ENCODE data around the gene LCLAT1. TPM values are rescaled to one million over a fixed set of nuclear protein-coding genes. Genes with fewer than 3 reads are reported as not detected.

Gene LCLAT1
- total RNA-seq, 2 experiments from 2014 or later, result 9.2 to 19.6 TPM

- no peaks in the 10 kb centered on the region for H3K79me2 ChIP-seq (ENCODE audit: insufficient read depth, low read depth, low read length)
- H2AFZ ChIP-seq (ENCODE audit: low read length), result no peak overlapping the region
- TF ChIP-seq CTCF (conservative IDR thresholded peaks at IDR 0.05; ENCODE audit: low read length) (no peak), EZH2phosphoT487 (IDR thresholded peaks at IDR 0.05; ENCODE audit: borderline replicate concordance, low read depth, low read length) (no peak)
- H3K9me2 ChIP-seq (ENCODE audit: insufficient read depth, low read length), result no peaks in the 10 kb centered on the region
- no peak for DNase-seq (ENCODE audit: low spot score)
- ChIA-PET POLR2A (interaction anchor here (0.9 kb wide), 1 partner anchor 52 kb away, joined by 3 read pairs; no protein-coding TSS in a partner anchor), CTCF (ENCODE audit: unreplicated experiment) (no interaction called here)
- H3K9me3 ChIP-seq (ENCODE audit: low read length), result no peaks in the 10 kb centered on the region
- H3K4me1 ChIP-seq (ENCODE audit: insufficient read depth, low read length, poor library complexity, severe bottlenecking), result peaks cover 8% of the 10 kb centered on the region
- intact Hi-C loops (cut with micrococcal nuclease; ENCODE audit: unreplicated experiment), result no loop called here
- H3K4me2 ChIP-seq (ENCODE audit: low read length), result no peak overlapping the region
- no peaks in the 10 kb centered on the region for H3K36me3 ChIP-seq (ENCODE audit: insufficient read depth, low read length)
- no peak overlapping the region for H3K4me3 ChIP-seq (ENCODE audit: low read depth, low read length, poor library complexity, severe bottlenecking)
- H3K27ac ChIP-seq (ENCODE audit: low read depth, low read length, poor library complexity, severe bottlenecking), result no peak overlapping the region
- H4K20me1 ChIP-seq (ENCODE audit: insufficient read depth, low read length), result no peaks in the 10 kb centered on the region
- no TSS peak for BruUV-seq (replicated peaks)
Measured at GRCh38 chr2:30684026-30684425, 237.0 kb downstream of the LCLAT1 start.

- H3K9me3 ChIP-seq (ENCODE audit: low read length), result no peaks in the 10 kb centered on the region
- H3K27ac ChIP-seq (ENCODE audit: low read depth, low read length, poor library complexity, severe bottlenecking), result no peak overlapping the region
- no TSS peak for BruUV-seq (replicated peaks)
- CTCF ChIA-PET (ENCODE audit: unreplicated experiment), result no interaction called here
- intact Hi-C loops (cut with micrococcal nuclease; ENCODE audit: unreplicated experiment), result no loop called here
- no peaks in the 10 kb centered on the region for H3K79me2 ChIP-seq (ENCODE audit: insufficient read depth, low read depth, low read length)
- no peak overlapping the region for H2AFZ ChIP-seq (ENCODE audit: low read length)
- no peaks in the 10 kb centered on the region for H4K20me1 ChIP-seq (ENCODE audit: insufficient read depth, low read length)
- POLR2A ChIA-PET, result no interaction called here
- no peak for DNase-seq (ENCODE audit: low spot score)
- no peaks in the 10 kb centered on the region for H3K9me2 ChIP-seq (ENCODE audit: insufficient read depth, low read length)
- H3K4me3 ChIP-seq (ENCODE audit: low read depth, low read length, poor library complexity, severe bottlenecking), result no peak overlapping the region
- H3K4me1 ChIP-seq (ENCODE audit: insufficient read depth, low read length, poor library complexity, severe bottlenecking), result peaks cover 8% of the 10 kb centered on the region
- H3K36me3 ChIP-seq (ENCODE audit: insufficient read depth, low read length), result no peaks in the 10 kb centered on the region
- no peak for TF ChIP-seq EZH2phosphoT487 (IDR thresholded peaks at IDR 0.05; ENCODE audit: borderline replicate concordance, low read depth, low read length)
- TF ChIP-seq CTCF (conservative IDR thresholded peaks at IDR 0.05; ENCODE audit: low read length), result no peak
- H3K4me2 ChIP-seq (ENCODE audit: low read length), result no peak overlapping the region
Measured at GRCh38 chr2:30684516-30684915, 237.5 kb downstream of the LCLAT1 start.

- H3K27ac ChIP-seq (ENCODE audit: low read depth, low read length, poor library complexity, severe bottlenecking), result no peak overlapping the region
- H3K9me3 ChIP-seq (ENCODE audit: low read length), result no peaks in the 10 kb centered on the region
- DNase-seq (ENCODE audit: low spot score), result no peak
- H3K36me3 ChIP-seq (ENCODE audit: insufficient read depth, low read length), result no peaks in the 10 kb centered on the region
- ChIA-PET POLR2A (no interaction called here), CTCF (ENCODE audit: unreplicated experiment) (interaction anchor here (2.1 kb wide), 1 partner anchor 27 kb away, joined by 9 read pairs; no protein-coding TSS in a partner anchor)
- H3K4me1 ChIP-seq (ENCODE audit: insufficient read depth, low read length, poor library complexity, severe bottlenecking), result peaks cover 8% of the 10 kb centered on the region
- H4K20me1 ChIP-seq (ENCODE audit: insufficient read depth, low read length), result no peaks in the 10 kb centered on the region
- no peak for TF ChIP-seq CTCF (conservative IDR thresholded peaks at IDR 0.05; ENCODE audit: low read length)
- no peak for TF ChIP-seq EZH2phosphoT487 (IDR thresholded peaks at IDR 0.05; ENCODE audit: borderline replicate concordance, low read depth, low read length)
- intact Hi-C loops (cut with micrococcal nuclease; ENCODE audit: unreplicated experiment), result no loop called here
- no peaks in the 10 kb centered on the region for H3K9me2 ChIP-seq (ENCODE audit: insufficient read depth, low read length)
- no peaks in the 10 kb centered on the region for H3K79me2 ChIP-seq (ENCODE audit: insufficient read depth, low read depth, low read length)
- H3K4me2 ChIP-seq (ENCODE audit: low read length), result no peak overlapping the region
- no peak overlapping the region for H2AFZ ChIP-seq (ENCODE audit: low read length)
- no TSS peak for BruUV-seq (replicated peaks)
- H3K4me3 ChIP-seq (ENCODE audit: low read depth, low read length, poor library complexity, severe bottlenecking), result no peak overlapping the region
Measured at GRCh38 chr2:30684996-30685395, 237.9 kb downstream of the LCLAT1 start.

Data from OCI-LY7 (cell line).